HG03565 (cell line): ENCODE results near the gene ANXA9.

Source experiments
- ATAC-seq: cut with Tn5 transposase; IDR thresholded peaks from one replicate; pipeline ENCODE4 v1.9.1; 2021; ENCODE audit warnings: mild to moderate bottlenecking, moderate library complexity; ENCODE audit not compliant: unreplicated experiment

ANXA9 gene

DNA sequence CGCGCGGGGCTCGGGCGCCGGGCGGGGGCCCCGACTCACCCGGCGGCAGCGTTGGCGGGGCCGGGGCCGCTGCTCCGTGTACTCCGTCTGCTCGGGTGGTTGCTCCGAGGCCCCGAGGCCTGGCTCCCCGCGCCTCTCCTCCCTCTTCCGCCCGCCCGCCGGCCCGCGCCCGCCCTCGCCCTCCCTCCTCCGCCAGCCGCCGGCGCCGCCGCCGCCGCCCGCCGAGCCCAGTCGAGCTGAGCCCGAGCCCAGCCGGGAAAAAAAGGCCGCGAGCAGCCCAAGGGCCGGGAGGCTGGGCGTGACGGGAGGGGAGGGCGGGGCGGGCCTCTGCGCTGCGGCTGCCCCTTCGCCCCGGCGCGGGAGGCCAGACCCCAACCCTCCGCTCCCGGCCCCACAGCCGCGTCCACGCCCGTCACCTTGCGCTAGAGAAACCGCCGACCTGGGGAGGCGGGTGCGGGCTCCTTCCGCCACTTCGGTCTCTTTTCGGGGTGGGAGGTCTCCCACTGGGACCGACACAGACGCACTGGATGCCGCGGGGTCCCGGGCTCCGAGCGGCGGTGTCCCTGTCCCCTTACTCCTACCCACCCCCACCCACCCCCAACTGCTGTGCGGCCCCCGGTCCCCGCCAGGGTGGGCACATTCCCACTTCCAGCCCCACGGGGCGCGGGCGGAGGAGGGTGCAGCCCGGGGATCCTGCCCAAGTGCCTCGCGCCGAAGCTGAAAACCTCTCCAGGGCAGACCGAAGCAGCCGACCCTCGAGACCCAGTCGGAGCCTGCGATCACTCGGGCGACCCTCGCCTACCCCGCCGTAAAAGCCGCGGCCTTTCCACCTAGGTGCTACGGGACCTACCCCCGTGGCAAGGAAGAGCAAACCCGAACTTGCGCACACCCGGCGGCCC lies 7.3 kb upstream of the ANXA9 start, which contains the start of gene CERS2:
CERS2 (minus strand) TSS at position 256 of the 899 bp plus-strand sequence. CDS start 5,745 bp downstream, outside the sequence.
- no peak for ATAC-seq

DNA sequence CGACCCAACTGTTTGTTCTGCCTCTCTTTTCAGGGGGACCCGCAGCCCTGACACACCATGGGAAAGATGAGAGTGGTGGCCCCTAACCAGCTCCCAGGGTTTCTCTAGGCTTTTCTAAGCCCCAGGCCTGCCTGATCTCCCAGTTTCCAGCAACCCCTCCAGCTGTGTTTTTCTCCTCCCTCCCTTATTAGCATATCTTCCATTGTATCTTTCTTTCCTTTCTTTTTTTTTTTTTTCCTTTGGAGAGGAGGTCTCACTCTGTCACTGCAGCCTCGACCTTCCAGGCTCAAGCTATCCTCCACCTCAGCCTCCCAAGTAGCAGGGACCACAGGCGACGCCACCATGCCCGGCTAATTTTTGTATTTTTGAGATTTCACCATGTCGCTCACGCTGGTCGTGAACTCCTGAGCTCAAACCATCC lies 5.7 kb upstream of the ANXA9 start:
- ATAC-seq, result no peak

DNA sequence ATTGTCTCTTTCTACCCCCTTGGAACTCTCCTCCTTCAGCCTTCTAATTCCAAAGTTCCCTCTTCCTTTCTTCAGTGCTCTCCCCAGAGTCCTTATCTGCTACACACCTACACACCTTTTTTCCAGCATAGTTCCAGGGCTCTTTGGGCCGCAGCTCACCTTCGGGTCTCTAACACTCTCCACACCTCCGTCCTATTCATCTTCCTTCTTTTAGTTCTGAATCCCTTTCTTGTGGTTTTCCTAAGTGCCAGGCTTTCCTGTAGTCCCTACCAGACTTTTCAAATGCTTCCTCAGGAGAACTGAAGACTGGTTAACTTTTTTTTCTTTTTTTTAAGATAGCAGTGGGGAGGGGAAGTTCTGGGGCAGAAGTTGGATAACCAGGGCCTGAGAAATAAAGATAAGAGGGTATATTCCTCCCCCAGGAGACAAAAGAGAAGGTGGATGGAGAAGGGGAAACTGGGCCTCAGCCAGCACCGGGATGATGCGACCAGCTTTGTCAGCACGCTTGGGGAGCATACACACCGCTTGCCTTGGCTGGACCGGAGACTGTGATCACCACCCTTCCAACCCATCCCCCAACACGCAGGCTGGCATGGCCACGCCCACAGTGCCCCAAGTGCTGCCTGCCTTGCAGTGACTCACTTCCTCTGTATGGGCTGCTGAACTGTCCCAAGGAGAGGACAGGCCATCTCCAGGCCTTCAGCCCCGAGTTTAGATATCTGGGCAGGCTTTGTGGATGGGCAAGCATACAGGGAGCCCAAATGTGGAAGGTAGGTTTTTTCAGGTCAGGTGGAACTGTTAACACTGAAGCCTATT lies 5.0 kb upstream of the ANXA9 start:
- no peak for ATAC-seq

DNA sequence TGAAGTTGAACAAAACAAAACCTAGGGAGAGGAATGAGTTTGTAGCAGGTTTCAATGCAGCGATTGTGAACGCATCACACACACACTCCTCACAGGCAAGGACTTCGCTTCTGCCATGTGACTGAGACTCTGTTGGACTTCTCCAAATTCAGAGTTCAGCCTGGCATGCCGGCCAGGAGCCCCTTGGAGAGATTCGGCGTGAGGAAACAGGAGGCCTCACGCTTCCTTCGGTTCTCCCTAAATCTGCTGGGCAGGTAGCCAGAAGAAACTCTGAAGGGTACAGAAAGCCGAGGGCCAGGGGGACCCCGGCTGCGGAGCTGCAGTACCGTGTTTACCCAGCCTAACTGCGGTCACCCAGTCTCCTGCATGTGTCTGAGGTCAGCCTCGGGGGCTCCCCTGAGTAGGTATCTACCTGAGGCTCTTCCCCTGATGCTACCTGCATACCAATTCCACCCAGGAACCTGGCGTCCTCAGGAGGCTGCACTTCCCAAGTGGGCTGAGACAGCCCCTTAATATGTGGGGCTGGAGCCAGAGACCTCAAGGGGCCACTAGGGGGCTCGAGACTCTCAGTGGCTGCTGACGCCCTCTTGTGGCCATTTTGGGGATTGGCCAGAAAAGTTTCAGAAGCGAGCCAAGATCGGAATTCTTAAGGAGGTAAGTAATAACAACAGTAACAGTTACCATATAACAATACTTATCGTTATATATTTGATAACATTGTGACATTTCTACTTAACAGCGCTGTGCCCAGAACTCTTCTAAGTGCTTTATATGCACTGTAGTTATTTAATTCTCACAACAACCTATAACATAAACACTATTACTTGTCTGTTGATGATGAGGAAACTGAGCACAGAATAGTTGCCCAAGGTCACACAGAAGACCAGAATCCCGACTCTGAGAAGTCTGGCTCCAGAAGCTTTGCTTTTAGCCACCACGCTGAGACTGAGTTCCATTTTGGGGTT lies 2.7 kb upstream of the ANXA9 start:
- peak; percentile 53 for ATAC-seq

DNA sequence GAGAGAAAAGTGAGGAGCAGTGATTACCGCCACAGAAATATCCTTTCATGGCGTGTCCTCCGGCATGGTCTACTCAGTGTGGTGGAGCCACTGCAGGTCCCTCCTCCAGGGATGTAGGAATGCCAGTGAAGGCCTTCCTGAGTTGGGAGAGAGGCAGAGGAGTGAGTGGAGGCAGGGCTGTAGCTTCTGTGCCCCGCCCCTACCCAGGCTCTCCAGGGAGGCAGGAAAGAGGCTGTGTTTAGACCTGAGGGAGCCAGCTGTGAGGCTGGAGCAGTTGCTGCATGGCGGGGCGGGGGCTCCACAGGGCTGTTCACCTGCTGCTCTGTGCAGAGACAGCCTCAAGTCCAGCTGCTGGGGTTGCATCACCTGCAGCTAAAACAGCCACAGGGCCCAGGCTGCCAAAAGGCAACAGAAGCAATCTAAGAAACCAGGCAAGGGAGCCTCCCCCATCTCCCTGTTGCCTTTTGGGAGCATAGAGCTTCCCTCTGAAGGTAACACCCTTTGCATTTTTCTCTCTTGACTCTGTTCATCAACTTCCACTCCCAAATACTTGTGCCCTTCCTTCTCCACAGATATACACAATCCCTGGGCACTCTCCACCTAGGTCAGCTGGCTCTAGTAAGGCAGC lies 801 bp upstream of the ANXA9 start:
- no peak for ATAC-seq

DNA sequence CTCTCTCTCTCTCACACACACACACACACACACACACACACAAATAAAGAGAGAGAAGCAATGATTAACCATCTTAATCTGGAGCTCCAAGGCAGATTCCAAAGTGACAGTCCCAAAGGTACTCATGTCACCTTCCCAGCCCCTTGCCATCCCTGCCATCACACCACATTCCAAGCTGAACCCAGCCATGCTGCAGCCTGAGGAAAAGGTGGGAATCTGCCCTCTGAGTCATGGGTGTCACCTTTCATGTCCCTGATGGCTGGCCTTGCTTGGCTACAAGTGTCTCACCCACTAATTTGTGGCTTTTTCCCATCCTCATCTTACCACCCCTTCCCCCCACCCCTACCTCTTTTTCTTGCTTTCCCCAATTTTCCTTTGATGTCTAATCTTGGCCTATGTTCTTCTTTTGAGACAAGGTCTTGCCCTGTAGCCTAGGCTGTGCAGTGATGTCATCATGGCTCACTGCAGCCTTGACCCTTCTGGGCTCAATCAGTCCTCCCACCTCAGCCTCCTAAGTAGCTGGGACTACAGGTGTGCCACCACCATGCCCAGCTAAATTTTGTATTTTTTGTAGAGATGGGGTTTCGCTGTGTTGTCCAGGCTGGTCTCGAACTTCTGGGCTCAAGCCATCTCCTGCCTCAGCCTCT lies 3.2 kb downstream of the ANXA9 start:
- ATAC-seq, result no peak

DNA sequence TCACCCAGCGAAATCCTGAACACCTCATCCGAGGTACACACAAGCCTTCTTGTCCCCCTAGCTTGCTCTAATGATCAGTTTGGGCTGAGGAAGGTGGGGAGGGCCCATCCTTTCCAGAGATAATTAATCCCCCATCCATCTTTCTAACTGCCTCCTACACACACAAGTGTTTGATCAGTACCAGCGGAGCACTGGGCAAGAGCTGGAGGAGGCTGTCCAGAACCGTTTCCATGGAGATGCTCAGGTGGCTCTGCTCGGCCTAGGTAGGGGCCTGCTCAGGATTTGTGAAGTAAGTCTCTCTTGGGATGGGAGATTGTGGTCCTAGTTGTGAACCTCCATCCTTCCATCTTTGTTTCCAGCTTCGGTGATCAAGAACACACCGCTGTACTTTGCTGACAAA lies 5.8 kb downstream of the ANXA9 start:
- no peak for ATAC-seq

DNA sequence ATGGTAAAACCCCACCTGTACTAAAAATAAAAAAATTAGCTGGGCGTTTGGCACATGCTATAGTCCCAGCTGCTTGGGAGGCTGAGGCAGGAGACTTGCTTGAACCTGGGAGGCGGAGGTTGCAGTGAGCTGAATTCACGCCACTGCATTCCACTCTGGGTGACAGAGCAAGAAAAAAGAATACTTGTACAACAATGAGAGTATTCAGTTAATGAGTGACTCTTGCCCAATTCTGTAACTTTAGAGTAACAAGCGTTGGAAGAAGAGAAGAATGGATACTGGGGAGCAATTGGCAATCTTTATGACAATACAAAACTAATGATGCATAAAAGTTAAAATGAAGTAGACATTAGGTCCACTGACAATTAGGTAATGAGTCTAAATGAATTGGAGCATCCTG lies 10.5 kb downstream of the ANXA9 start:
- no peak for ATAC-seq

DNA sequence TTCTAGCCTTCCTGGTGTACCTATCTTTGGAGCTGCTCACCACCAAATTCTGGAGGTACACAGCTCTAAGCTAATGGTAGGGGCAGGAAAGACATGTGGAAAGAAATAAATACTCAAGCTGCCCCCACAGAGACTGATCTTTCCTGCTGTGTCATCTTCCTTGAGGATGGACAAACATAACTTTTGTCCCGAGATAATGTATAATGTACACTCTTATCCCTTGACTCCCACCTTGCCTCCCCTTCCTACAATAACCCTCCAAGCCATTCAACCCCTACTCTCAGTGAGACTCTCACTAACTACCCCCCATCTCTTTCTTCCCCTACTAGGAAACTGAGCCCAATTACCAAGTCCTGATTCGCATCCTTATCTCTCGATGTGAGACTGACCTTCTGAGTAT lies 12.2 kb downstream of the ANXA9 start:
- no peak for ATAC-seq

DNA sequence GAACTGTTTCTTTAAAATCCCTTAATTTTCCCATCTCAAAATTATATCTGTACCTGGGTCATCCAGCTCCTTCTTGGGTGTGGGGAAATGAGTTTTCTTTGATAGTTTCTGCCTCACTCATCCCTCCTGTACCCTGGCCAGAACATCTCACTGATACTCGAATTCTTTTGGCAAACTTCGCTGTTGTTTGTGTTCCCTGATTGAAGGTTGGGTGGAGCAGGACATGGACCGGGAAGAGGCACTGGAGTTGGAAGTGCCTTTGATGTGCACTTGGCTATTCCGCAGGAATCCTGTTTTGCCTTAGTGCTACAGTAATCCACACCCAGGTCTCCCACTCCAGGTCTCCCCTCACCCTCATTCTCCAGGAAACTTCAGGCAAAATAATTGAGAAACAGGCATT lies 13.4 kb downstream of the ANXA9 start:
- ATAC-seq, result no peak

DNA sequence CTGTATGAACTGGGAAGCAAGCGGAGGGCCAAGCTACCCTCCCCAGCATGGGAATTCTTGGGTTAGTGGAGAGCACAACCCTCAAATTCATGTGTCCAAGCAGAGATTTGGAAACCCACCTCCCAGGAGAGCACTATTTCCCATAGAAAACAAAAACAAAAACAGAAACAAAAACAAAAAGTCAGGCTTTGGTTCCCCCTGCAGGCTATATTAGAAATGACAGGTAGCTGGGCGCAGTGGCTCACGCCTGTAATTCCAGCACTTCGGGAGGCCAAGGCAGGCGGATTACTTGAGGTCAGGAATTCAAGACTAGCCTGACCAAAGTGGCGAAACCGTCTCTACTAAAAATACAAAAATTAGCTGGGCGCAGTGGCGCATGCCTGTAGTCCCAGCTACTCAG lies 13.8 kb downstream of the ANXA9 start:
- no peak for ATAC-seq

DNA sequence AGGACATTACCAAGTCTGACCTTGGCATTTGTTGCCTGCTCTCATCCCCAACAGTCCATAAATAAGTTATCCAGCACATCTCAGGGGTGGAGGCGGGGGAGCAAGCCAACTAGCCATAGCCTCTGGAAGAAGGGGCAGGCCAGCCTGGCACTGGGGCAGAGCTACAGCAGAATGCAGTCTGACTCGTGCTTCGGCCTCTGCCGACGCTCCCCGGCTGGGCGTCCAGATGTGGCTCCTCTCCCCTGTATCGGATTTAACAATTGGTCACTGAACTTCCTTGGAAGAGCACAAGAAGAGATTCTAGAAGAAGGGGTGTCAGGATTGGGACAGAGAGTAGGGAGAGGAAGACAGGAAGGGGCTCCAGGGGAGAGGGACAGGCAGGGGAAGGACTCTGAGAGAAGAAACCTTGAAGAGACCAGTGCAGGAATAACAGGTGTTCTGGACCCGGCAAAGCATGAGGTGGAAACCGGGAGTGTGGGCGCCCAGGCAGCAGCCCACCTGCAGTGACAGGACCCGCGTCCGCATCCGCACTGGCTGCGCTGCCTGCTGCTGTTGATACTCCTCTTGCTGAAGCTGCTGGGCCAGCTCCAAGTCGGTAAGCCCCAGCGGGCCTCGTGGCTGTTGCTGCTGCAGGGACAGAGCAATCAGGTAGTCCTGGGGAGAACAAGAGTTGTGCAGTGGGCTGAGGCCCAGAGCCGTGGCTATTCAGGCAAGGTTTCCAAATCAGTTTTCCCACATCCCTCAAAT lies 15.2 kb downstream of the ANXA9 start:
- no peak for ATAC-seq

DNA sequence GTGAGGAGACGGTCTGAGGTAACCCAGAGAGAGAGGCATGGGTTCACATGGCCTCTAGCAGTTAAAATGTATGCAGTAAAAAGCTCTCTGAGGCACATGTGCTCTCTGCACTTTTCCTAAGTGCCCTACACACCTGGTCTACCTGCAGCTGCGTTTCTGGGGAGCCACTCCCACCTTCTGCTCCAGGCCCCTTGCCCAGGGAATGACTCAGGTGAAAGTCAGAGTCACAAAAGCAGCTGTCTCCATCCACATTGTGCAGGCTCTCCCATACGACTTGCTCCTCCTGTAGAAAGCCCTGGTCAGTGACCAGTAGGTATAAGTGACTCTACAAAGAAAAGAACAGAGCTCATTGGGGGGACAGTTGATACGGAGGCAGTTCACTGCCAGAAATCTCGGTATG lies 15.9 kb downstream of the ANXA9 start:
- no peak for ATAC-seq

DNA sequence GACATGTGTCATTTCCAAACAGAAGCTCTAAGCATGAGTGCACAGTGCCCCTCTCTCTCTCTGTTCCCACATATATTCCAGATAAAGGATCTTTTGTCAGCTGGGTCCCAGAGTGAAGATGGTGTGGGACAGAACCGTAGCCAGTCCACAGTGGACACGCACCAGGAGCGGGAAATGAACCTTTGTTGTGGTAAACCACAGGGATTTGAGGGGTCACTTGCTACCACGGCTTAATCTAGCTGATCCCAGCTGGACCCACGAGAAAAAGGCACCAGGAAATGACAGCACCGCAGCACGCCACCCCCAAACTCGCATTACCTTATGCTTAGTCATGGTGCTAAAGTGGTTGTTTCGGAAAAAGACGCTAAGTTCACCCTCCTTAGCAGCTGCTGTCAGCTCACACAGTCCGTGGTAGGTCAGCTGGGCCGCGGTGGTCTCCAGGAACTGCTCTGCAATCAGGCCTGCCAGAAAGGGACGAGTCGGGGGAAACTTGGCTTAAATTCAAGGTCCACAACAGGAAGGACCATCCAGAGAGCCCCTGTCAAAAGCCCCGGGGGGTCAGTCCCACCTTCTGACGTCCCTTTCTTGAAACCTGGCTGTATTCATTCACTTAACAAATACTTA lies 17.1 kb downstream of the ANXA9 start:
- no peak for ATAC-seq

DNA sequence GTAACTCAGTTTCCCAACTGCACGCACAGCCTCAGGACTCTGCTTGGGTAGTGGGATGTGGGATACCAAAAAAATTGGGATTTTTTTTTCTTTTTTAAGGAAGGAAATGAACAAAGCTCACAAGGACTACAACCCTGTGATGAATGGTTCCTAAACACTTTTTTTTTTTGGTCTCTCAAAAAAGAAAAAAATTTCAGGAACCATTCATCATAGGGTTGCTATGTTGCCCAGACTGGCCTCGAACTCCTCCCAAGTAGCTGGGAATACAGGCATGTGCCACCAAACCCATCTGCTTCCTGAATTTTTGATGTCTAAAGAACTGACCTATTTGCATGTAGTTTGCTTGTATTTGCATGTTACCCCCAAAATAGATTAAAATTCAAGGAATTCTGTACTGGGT lies 17.8 kb downstream of the ANXA9 start:
- no peak for ATAC-seq

DNA sequence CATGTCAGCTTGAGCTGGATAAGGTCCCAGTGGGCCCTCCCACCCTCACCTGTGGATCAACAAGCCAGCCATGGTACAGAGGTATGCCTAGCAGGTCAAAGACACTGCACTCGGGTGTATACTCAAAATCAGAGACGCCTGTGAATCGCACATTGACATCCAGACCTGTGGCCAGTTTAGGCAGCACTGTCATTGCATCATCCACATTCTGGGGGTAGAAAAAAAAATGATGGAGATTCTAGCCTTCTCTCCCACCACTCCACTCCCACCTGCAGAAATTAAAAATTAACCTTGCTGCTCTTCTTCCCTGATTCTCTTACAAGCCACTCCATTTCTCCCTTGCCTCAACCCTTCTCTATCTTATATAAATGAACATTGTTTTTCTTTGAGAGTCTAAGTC lies 18.3 kb downstream of the ANXA9 start:
- no peak for ATAC-seq

DNA sequence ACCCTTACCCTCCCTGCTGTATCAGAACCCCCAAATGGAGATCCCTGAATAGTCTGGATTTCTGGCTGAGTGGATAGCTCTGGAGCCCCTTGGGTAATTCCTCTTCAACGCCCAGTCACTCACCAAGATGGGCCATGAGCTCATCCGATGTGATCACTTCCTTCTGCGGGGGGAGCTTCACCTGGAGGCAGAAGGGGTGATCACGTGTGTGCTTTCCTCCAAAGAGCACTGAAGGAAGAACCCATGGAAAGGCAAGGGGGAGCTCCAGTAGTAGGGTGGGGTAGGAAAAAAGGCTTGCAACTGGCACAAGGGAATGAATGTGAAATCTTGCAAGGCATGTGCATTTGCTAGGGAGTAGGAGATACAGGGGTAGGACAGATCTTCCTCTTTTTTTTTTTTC lies 19.5 kb downstream of the ANXA9 start:
- no peak for ATAC-seq

DNA sequence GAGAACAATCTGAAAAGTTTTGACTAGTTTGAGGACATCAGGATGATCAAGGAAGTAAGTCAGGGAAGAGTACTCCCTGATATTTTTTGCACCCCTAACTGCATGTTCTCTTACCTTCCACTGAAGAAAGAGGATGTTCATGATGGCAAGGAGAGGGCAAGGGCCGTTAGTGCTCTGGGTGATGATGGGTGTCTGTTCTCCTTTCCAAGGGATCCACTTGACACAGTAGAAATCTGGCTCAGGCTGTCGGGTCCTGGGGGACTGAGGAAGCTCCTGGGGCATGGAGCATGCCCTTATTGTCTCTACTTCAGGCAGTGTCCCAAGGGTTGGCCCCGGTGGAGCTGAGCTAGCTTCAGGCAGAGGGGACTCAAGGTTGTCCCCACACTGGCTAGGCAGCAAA lies 20.0 kb downstream of the ANXA9 start:
- ATAC-seq, result no peak

DNA sequence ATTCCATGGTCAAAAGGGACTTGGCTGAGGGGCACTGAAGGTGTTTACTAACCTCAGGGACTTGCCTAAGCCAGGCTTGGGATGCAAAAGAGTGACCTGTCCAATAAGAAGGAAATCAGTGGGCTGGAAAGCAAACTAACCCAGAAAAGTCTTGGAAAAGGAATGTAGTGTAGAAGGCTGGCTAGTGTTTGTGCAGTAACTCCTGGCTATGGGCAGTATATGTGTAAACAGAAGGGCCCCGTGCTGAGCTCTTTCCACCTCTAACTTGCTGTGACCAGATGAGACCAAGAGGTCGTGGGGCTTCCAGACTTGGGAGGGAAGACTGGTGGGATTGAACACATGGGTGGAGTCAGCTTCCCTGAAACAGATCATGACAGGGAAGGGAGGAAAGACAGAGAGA lies 20.5 kb downstream of the ANXA9 start:
- no peak for ATAC-seq
